GM12878 (cell line): ENCODE data around the gene DIP2C.

Experiments used
- CHD2 ChIP-seq: IDR thresholded peaks from 2 replicates; pipeline ENCODE4 v1.6.1; 2011; ENCODE audit warnings: low read depth, low read length, improper control_type of control experiment, borderline replicate concordance
- POLR2A ChIP-seq: IDR thresholded peaks from 2 replicates; pipeline ENCODE4 v1.6.1; 2011; ENCODE audit warnings: low read depth, mild to moderate bottlenecking, low read length
- POU2F2 ChIP-seq: IDR thresholded peaks from 3 replicates; pipeline ENCODE4 v1.6.1; 2011; ENCODE audit warnings: low read depth, mild to moderate bottlenecking, low read length, borderline replicate concordance
- RELA ChIP-seq: fragments of 450-650 bp; IDR thresholded peaks from 2 replicates; pipeline ENCODE4 v1.8.0; 2014; ENCODE audit warnings: borderline replicate concordance; ENCODE audit not compliant: partially characterized antibody
- SMAD5 ChIP-seq: IDR thresholded peaks from 2 replicates; pipeline ENCODE4 v1.6.1; 2016; ENCODE audit warnings: antibody characterized with exemption, low read depth
- SMC3 ChIP-seq: IDR thresholded peaks from 2 replicates; pipeline ENCODE4 v1.6.1; 2011; ENCODE audit warnings: low read length, improper control_type of control experiment, borderline replicate concordance
- SP1 ChIP-seq: IDR thresholded peaks from one replicate; pipeline ENCODE4 v1.6.1; 2011; ENCODE audit warnings: low read depth, low read length
- SUZ12 ChIP-seq: fragments of 200-600 bp; sonication (generic); IDR thresholded peaks from one replicate; pipeline ENCODE4 v1.6.1; 2018; ENCODE audit warnings: antibody characterized with exemption, mild to moderate bottlenecking; ENCODE audit not compliant: unreplicated experiment
- ZSCAN29 ChIP-seq: fragments of 450-650 bp; IDR thresholded peaks from 2 replicates; pipeline ENCODE4 v1.6.1; 2017; ENCODE audit warnings: mild to moderate bottlenecking, moderate library complexity

DNA sequence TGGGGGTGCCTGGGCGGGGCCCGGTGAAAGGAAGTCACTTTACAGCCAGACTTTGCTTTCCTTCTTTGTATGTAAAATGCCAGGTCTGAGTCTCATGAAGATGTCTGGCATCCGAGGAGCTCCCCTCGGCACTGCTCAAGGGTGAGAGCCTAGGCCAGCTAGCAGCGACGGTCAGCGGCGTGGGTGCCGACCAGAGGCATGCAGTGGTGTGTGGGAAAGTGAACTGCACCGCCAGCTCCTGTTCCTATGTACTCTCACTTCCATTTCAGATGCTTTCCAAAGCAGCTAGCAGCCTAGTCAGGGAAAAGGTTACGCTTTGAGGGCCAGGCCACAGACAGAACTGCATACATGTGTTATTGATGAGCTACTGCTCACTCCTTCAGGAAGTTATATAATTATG lies 381.4 kb downstream of the DIP2C start:
- TF ChIP-seq ZSCAN29 (no peak), RELA (no peak), POLR2A (no peak), SMAD5 (no peak), SMC3 (no peak), SP1 (no peak), POU2F2 (no peak), CHD2 (no peak), SUZ12 (no peak)
